Brain microvascular endothelial cell (primary cell): ENCODE data around the gene TRIM33.

Experiments
- DNase-seq: peaks from one replicate; pipeline ENCODE4 v3.0.0-alpha.2; 2020
- H3K27ac ChIP-seq: fragments of 250-450 bp; sonication (Bioruptor Pico); 2 replicates; pipeline ENCODE4 v1.5.1; 2020; ENCODE audit warnings: mild to moderate bottlenecking, moderate library complexity
- H3K27me3 ChIP-seq: fragments of 250-450 bp; sonication (Bioruptor Pico); replicated peaks from 2 replicates; pipeline ENCODE4 v1.5.1; 2020; ENCODE audit warnings: mild to moderate bottlenecking
- H3K36me3 ChIP-seq: fragments of 250-450 bp; sonication (Bioruptor Pico); replicated peaks from 2 replicates; pipeline ENCODE4 v1.5.1; 2020; ENCODE audit warnings: mild to moderate bottlenecking
- H3K4me3 ChIP-seq: 2 replicates; pipeline ENCODE4 v1.5.1; 2011; ENCODE audit warnings: low read depth, mild to moderate bottlenecking, control low read depth, low read length, moderate library complexity
- CTCF ChIP-seq: IDR thresholded peaks from 2 replicates; pipeline ENCODE4 v1.5.1; 2011; ENCODE audit warnings: low read depth, mild to moderate bottlenecking, moderate library complexity, low read length, control low read depth, inconsistent platforms; ENCODE audit errors: missing control alignments
- in situ Hi-C: cut with HindIII; loops from 2 replicates; pipeline ENCODE4 v1.10.0; 2017; ENCODE audit warnings: low sequenced_read_pairs, low pct_ligation_motif_present

TRIM33 gene

GRCh38 chr1:114345930-114346479 lies 165.0 kb downstream of the TRIM33 start:
- no peak overlapping the region for H3K27ac ChIP-seq
- H3K27me3 ChIP-seq = no peaks in the 10 kb centered on the region
- no peaks in the 10 kb centered on the region for H3K36me3 ChIP-seq
- DNase-seq = no peak
- in situ Hi-C loops = no loop called here
- TF ChIP-seq CTCF = no peak
- H3K4me3 ChIP-seq = peak overlapping the region; percentile 62

GRCh38 chr1:114344656-114345055 lies 166.3 kb downstream of the TRIM33 start:
- DNase-seq = no peak
- H3K27ac ChIP-seq = no peak overlapping the region
- no peak overlapping the region for H3K4me3 ChIP-seq
- no peak for TF ChIP-seq CTCF
- in situ Hi-C loops = no loop called here
- H3K36me3 ChIP-seq = no peaks in the 10 kb centered on the region
- no peaks in the 10 kb centered on the region for H3K27me3 ChIP-seq
